GM19397 (cell line): Measurements from ENCODE around the gene SMLR1.
"Not testable (repeated sequence)": the region's sequence is repeated elsewhere in the genome, so short reads cannot be mapped to it uniquely, and the experiment has no call there.

Experiments
- ATAC-seq: cut with Tn5 transposase; IDR thresholded peaks from one replicate; pipeline ENCODE4 v1.9.1; 2021; ENCODE audit warnings: mild to moderate bottlenecking, moderate library complexity; ENCODE audit not compliant: unreplicated experiment

Gene SMLR1

GRCh38 chr6:130827247-130828149 lies at the start of gene SMLR1:
TSS of gene SMLR1 (plus strand) at chr6:130827406. CDS start at chr6:130827414, 8 bp downstream.
- no peak for ATAC-seq

DNA sequence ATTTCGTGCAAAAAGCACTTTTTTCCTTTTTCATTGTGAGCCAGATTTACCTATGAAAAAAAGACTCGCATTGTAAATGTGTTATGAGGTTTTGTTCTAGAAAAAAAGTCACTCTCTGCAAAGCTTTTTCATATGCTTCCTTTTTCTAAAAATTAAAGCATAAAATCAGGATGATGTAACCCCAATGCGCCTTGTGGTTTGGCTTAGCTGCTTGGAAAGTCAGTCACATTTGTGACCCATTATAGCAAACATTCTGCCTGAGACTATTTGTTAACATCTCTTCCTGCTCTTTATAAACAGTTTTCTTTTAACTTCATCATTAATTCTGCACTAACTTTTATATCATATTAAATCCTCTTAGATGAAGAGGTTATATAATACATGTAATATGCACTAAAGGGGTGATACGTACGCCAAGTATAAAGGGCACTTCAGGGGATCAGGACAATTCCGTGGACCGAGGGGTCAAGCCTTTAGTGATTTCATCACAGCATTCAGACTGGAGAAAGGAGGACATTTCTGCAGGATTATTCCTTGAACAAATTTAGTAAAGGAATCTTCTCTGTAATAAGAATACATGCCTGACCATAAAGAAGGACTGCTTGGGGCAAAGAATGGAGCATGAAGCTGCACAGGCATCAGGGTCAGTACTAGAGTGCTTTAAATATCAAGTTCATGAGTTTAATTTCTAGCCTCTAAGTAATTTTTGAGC lies 48.1 kb upstream of the SMLR1 start:
- ATAC-seq, result no peak

DNA sequence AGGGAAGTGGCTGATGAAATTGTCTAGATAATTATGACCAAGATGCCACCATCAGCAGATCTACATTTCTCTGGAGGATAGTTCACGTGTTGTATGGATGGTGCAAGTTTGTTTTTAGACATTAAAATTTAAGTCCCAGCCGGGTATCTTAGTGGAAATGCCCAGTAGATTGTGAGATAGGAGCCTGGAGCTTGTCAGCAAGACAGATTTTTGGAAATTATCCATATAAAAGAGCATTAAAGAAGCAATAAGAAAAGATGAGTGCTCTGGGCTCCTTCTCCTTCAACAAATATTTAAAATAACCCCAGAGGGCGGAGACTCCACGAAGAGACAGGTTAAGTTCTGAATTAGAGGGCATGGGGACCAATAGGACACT lies 47.6 kb upstream of the SMLR1 start:
- ATAC-seq, result no peak

DNA sequence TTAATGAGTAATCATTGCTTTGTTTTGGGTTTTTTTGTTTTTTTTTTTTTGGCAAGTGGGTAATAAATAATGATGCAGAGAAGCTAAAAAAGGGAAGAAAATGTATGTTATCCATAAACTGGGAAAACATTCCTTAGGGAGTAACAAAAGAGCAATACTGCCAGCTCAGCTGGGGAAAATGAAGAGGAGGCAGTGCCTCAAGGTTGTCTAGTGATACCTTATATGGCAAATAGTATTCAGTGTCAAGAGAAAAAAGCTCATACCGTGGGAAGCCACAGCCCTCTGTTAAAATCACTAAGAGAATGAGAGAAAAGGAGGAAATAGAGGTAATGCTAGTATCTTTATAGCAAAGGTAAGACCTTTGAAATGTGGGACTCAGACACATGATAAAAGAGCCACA lies 47.1 kb upstream of the SMLR1 start:
- no peak for ATAC-seq

DNA sequence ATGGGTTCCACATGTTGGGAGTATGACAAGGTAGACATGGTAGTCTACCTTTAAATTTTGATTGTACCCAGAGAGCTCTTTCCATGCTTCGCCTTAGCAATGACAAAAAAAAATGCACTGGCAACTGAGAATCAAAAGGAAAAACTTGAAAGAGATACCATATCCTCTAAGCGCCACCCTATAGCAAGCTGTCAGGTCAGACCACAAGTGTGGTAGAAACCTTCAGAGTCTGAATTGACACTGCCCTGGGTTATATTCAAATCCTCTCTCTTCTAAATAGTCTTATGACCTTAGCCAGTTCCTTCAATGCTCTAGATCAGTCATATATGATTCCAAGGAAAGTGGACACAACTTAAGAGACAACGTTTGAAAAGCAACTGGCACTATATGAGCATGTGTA lies 45.6 kb upstream of the SMLR1 start:
- no peak for ATAC-seq

- ATAC-seq, result no peak
Observed at GRCh38 chr6:130783416-130784107, 43.6 kb upstream of the SMLR1 start.

- ATAC-seq, result no peak
Observed at GRCh38 chr6:130787726-130788500, 39.3 kb upstream of the SMLR1 start.

- no peak for ATAC-seq
Observed at GRCh38 chr6:130788954-130789353, 38.3 kb upstream of the SMLR1 start.

DNA sequence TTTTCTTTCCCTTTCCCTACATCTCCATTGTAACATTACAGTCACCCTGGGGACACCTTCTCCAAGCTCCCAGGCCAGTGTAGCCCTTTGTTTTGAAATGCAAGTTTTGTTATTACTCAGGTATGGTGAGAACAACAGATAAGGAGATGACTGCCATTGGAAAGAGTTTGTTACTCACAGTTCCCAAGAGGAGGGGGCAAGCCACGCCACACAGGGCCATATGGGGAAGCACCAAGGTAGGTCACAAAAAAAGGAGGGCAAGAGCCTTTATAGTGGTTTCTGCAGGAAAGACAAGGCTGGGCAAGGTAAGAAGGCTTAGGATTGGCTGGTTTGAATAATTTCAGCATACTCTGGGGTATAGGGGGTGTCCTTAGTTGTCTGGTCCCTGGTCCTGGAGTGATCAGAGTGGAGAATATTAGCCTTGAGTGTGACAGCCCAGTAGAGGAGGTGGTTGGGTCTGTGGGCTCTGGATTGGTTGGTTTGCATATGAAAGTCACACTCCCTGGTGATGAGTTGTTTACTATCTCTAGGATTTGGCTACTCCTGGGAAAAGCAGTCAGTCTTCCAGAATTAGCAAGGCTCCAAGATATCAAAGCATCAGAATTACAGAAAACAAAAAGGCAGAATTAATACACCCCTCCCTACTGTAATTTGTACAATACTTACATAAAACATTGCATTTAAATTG lies 33.1 kb upstream of the SMLR1 start:
- ATAC-seq, result no peak

DNA sequence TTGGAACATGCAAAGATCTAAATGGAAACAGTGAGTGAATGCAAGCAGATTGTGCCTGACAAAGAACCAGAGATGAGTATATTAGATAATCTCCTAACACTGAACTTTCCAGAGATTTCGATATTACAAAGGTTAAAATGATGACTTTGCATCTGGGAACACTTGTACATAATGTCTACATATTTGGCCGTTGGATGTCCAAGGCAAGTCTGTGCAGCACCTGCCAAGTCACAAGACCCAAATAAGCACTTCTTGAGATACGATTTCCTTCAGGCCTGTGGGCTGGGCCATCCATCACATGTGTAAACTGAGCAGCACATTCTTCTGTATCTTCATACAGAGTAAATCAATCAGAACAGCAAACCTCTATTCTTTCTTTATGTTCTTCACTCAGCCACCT lies 32.5 kb upstream of the SMLR1 start:
- no peak for ATAC-seq

- ATAC-seq, result no peak
Observed at GRCh38 chr6:130796313-130796905, 30.8 kb upstream of the SMLR1 start.

- ATAC-seq, result no peak
Observed at GRCh38 chr6:130797061-130797460, 30.1 kb upstream of the SMLR1 start.

- not testable (repeated sequence) for ATAC-seq
Observed at GRCh38 chr6:130801368-130801767, 25.8 kb upstream of the SMLR1 start.

GRCh38 chr6:130810307-130811030 lies 16.7 kb upstream of the SMLR1 start:
- no peak for ATAC-seq

GRCh38 chr6:130811932-130812331 lies 15.3 kb upstream of the SMLR1 start:
- ATAC-seq, result no peak

GRCh38 chr6:130814506-130814905 lies 12.7 kb upstream of the SMLR1 start:
- no peak for ATAC-seq

DNA sequence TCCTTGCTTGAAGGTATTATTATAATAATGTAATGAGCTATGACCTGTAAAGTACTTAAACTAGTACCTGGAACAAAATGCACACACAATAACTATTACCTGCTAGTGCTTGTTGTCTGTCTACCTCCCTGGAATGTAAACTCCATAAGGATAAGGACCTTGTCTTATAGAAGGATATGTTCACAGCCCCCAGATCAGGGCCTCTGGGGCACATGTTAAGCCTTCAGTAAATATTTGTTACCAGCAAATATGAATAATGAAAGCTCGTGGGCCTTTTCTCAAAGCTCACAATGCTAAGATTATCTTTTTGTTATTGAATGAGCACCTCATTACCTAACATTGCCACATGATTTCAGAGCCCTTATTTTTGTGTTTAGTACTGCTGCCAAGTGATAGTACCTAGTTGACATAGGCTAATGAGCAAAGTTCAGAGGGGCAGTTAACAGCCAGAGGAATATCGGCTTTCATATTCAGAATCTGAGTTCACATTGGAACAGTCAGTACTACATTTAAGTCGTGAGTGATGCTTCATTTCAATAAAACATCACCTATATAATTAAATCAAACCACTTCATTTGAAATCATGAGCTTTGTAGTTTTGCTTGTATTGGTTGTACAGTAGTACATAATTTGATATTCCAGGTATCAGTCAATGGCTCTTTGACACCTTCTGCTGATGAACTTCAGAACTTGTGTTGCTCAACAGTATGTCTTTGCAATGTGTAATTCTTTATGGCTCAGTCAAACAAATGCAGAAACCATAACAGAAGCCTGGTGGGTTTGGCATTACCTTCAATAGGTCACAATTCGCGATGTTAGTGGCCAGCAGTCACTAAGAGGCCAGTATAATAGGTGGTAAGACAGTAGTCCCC lies 11.8 kb upstream of the SMLR1 start:
- ATAC-seq, result no peak

DNA sequence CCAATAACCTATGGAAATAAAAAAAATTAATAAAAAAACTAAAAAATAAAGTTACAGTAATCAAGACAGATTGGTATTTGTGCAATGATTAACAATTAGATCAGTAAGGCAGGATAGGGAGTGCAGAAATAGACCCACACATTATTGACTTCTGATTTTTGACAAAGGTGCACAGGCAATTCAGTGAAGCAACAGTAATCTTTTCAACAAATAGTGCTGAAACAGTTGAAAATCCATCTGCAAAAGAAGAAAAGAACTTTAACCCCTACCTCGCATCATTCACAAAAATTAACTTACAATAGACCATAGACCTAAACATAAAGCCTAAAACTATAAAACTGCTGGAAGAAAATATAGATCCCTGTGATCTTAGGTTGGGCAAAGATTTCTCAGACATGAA lies 4.5 kb upstream of the SMLR1 start:
- no peak for ATAC-seq
